SK-N-SH treated with all-trans-retinoic acid at 6 μM for 48 hours (cell line): ENCODE results near the gene ANKRD11.

Experiments
- ARNTL ChIP-seq: fragments of 450-650 bp; formaldehyde crosslinking; IDR thresholded peaks from 2 replicates; pipeline ENCODE4 v1.5.0; 2020; ENCODE audit warnings: low read depth, mild to moderate bottlenecking, moderate library complexity, borderline replicate concordance
- TF ChIP-seq, protein P1 (sequence below): fragments of 250-450 bp; sonication (Bioruptor Pico); IDR thresholded peaks from 2 replicates; pipeline ENCODE4 v1.5.1; 2020; ENCODE audit warnings: low read depth, mild to moderate bottlenecking, moderate library complexity

DNA sequence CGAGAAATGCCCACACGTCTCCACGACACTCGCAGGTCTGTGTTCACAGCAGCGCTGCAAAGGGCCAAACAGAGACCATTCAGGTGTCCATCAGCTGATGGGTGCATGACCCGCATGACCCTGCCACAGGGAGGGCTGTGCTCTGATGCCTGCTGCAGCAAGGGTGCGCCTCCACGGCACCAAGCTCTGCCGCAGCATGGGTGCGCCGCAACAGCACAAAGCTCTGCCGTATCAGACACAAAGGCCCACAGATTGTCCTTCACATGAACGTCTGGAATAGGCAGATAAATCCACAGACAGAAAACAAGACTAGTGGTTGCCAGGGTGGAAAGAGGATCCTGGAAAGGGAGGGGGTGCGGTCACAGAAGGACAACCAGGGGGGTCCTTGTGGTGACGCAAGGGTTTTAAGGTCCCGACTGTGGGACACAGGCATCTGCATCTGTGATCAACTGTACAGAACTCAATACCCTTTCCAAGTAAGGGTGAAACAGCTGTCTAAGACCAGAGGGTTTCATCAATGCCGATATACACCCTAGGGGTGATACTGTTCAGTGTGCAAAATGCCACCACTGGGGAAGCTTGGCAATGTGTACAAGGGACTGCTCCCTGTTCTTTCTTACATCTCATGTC, 121.0 kb downstream of the ANKRD11 start:
- TF ChIP-seq, protein P1, sequence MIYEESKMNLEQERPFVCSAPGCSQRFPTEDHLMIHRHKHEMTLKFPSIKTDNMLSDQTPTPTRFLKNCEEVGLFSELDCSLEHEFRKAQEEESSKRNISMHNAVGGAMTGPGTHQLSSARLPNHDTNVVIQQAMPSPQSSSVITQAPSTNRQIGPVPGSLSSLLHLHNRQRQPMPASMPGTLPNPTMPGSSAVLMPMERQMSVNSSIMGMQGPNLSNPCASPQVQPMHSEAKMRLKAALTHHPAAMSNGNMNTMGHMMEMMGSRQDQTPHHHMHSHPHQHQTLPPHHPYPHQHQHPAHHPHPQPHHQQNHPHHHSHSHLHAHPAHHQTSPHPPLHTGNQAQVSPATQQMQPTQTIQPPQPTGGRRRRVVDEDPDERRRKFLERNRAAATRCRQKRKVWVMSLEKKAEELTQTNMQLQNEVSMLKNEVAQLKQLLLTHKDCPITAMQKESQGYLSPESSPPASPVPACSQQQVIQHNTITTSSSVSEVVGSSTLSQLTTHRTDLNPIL (CRISPR knock-in tag) = no peak
- TF ChIP-seq ARNTL (CRISPR knock-in tag) = no peak
